Measurements from ENCODE around the gene VIPR2. TPM values are rescaled to one million over a fixed set of nuclear protein-coding genes. Genes with fewer than 3 reads are reported as not detected.

VIPR2 gene
- total RNA-seq, 4 donors from 2014 or later, result 0.32 to 0.34 (median 0.32) TPM; not detected in 1

DNA sequence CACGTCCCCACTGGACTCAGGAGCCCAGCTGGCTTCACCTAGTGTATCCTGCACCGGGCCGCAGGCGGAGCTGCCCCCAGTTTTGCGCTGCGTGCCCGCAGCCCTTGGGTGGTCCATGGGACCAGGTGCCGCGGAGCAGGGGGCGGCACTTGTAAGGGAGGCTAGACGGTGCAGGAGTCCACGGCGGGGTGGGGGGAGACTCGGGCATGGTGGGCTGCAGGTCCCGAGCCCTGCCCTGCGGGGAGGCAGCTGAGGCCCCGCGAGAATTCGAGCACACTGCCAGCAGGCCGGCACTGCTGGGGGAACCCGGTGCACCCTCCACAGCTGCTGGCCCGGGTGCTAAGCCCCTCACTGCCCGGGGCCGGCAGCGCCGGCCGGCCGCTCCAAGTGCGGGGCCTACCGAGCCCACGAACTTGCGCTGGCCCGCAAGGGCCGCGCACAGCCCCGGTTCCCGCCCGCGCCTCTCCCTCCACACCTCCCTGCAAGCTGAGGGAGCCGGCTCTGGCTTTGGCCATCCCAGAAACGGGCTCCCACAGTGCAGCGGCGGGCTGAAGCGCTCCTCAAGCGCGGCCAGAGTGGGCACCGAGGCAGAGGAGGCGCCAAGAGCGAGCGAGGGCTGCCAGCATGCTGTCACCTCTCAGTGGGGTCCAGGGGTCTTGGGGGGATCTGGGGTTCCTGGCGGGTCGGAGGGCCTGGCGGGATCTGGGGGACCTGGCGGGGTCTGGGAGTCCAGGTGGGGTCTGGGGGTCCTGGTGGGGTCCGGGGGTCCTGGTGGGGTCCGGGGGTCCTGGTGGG is 81.4 kb downstream of the VIPR2 start:
- no peak overlapping the region for H3K4me3 ChIP-seq (ENCODE audit: low read depth, poor library complexity, severe bottlenecking)
- no peak for TF ChIP-seq POLR2A (IDR thresholded peaks at IDR 0.05)
- TF ChIP-seq, protein P1, sequence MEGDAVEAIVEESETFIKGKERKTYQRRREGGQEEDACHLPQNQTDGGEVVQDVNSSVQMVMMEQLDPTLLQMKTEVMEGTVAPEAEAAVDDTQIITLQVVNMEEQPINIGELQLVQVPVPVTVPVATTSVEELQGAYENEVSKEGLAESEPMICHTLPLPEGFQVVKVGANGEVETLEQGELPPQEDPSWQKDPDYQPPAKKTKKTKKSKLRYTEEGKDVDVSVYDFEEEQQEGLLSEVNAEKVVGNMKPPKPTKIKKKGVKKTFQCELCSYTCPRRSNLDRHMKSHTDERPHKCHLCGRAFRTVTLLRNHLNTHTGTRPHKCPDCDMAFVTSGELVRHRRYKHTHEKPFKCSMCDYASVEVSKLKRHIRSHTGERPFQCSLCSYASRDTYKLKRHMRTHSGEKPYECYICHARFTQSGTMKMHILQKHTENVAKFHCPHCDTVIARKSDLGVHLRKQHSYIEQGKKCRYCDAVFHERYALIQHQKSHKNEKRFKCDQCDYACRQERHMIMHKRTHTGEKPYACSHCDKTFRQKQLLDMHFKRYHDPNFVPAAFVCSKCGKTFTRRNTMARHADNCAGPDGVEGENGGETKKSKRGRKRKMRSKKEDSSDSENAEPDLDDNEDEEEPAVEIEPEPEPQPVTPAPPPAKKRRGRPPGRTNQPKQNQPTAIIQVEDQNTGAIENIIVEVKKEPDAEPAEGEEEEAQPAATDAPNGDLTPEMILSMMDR (IDR thresholded peaks at IDR 0.05), result no peak
- intact Hi-C loops (cut with DNase I; ENCODE audit: low total_unique reads), result no loop called here
- 90 to 94% methylated on average over 21 to 42 of the region's 56 CpGs for WGBS, 2 donors
- peak in 1 of 2 donors; percentile 61 for DNase-seq (ENCODE audit: low spot score in 2 of 2)

DNA sequence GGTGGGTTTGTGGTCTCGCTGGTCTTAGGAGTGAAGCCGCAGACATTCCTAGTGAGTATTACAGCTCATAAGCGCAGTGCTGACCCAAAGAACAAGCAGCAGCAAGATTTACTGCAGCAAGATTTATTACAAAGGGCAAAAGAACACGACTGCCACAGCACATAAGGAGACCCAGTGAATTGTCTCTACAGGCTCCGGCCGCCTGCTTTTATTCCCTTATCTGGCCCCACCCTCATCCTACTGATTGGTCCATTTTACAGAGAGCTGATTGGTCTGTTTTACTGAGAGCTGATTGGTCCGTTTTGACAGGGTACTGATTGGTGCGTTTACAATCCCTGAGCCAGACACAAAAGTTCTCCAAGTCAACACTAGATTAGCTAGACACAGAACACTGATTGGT is 82.1 kb downstream of the VIPR2 start:
- 94% methylated on average over 8 of the region's 8 CpGs for WGBS, 2 donors
- DNase-seq (ENCODE audit: low spot score in 2 of 2), result peak in 1 of 2 donors; percentile 34
- intact Hi-C loops (cut with DNase I; ENCODE audit: low total_unique reads), result no loop called here
- no peak overlapping the region for H3K4me3 ChIP-seq (ENCODE audit: low read depth, poor library complexity, severe bottlenecking)
- TF ChIP-seq, protein P1 (IDR thresholded peaks at IDR 0.05), result no peak
- no peak for TF ChIP-seq POLR2A (IDR thresholded peaks at IDR 0.05)

DNA sequence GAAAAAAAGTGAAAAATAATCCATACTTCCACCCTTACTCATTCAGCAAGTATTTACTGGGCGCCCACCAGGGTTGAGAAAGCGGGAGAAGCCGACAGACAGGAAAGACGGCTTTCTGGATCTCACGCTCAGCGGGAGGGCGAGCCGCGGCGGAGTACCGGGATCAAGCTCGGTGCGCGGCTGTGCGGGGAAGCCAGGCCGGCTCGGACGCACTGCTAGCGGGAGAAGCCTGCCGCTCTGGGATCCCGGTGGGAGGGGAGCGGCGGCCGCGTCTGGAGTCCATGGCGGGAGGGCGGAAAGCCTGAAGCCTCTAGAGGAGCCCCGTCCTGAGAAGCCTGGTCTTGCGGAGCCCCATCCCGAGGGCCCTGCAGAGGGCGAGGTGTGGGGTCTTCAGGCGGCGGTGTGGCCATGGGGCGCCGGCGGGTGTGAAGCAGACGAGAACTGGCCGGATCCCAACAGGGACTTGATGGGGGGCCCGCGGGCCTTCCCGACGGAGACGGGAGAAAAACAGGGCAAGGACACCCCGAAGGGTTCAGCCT is 82.9 kb downstream of the VIPR2 start:
- intact Hi-C loops (cut with DNase I; ENCODE audit: low total_unique reads), result no loop called here
- peak in 1 of 2 donors; percentile 79 for DNase-seq (ENCODE audit: low spot score in 2 of 2)
- WGBS, 2 donors, result 43 to 65% methylated on average over 42 to 44 of the region's 44 CpGs
- no peak overlapping the region for H3K4me3 ChIP-seq (ENCODE audit: low read depth, poor library complexity, severe bottlenecking)
- no peak for TF ChIP-seq POLR2A (IDR thresholded peaks at IDR 0.05)
- TF ChIP-seq, protein P1 (IDR thresholded peaks at IDR 0.05), result no peak

DNA sequence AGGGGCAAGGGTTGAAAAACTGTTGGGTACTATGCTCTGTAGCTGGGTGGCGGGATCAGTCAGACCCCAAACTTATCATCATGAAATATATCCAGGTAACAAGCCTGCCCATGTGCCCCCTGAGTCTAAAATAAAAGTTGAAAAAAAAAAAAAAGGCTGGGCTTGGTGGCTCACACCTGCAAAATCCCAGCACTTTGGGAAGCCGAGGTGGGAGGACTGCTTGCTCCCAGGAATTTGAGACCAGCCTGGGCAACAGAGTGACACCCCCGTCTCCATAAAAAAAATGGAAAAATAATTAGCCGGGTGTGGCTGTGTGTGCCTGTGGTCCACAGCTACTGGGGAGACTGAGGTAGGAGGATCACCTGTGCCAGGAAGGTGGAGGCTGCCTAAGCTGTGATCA is 83.5 kb downstream of the VIPR2 start:
- DNase-seq (ENCODE audit: low spot score in 2 of 2), result peak in 1 of 2 donors; percentile 36
- H3K4me3 ChIP-seq (ENCODE audit: low read depth, poor library complexity, severe bottlenecking), result no peak overlapping the region
- no peak for TF ChIP-seq POLR2A (IDR thresholded peaks at IDR 0.05)
- TF ChIP-seq, protein P1 (IDR thresholded peaks at IDR 0.05), result no peak
- intact Hi-C loops (cut with DNase I; ENCODE audit: low total_unique reads), result no loop called here
- WGBS, 2 donors, result 62 to 80% methylated on average over 4 of the region's 4 CpGs

DNA sequence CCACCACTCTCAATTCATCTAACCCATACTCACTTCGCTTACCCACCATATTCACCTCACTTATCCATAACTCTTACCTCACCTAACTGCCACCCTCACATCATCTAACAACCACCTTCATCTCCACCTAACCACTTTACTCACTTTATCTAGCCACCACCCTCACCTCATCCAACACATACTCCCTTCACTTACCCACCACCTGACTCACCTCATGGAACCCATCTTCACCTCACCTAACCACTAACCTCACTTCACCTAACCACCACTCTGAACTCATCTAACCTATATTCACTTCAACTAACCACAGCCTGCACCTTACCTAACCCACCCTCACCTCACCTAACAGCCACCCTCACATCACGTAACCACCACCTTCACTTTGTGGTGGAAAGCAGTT is 84.2 kb downstream of the VIPR2 start:
- TF ChIP-seq POLR2A (IDR thresholded peaks at IDR 0.05), result no peak
- TF ChIP-seq, protein P1 (IDR thresholded peaks at IDR 0.05), result no peak
- no peak overlapping the region for H3K4me3 ChIP-seq (ENCODE audit: low read depth, poor library complexity, severe bottlenecking)
- intact Hi-C loops (cut with DNase I; ENCODE audit: low total_unique reads), result no loop called here
- 96 to 97% methylated on average over 2 of the region's 2 CpGs for WGBS, 2 donors
- DNase-seq (ENCODE audit: low spot score in 2 of 2), result no peak
